Measurements from ENCODE around the gene ETV1. TPM values are rescaled to one million over a fixed set of nuclear protein-coding genes. Genes with fewer than 3 reads are reported as not detected.

The ETV1 gene
- total RNA-seq, 4 donors from 2014 or later = 2.0 to 32.9 (median 3.0) TPM; not detected in 1

DNA sequence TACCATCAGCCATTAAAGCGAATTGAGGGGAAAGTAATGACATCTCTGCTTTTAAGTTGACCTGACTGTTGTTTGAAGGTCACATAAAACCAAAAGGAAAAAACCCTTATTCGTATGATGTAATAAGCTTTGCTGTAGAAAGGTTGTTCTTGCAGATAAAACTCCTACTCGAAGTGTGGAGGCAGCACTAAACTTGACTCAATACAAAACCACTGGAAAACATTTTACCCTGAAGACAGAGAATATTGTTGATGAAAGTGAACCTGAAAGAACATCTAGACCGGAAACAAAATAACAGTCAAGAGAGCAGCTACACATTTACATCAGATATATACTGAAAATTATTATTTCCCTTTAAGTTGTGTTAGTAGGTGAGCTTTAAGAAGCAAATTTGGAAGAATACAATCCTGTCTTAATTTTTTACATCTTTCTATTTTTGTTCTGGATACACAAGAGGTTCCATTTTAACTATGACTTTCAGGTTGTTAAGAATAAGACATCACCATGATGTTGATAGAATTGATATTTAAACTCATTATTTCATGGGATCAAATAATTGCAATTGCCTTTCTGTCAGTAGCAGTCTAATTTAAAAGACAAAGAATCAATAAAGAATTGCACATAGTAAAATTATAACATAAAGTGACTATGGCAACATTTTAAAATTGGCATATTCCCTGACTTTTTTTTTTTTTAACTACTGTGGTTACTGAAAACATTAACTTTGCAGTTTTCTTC lies 6.4 kb downstream of the ETV1 start:
- peaks cover 3 to 20% (median 14%) of the 10 kb centered on the region in 4 donors for H3K4me1 ChIP-seq
- H3K36me3 ChIP-seq = no peaks in the 10 kb centered on the region
- no peak for DNase-seq
- H3K9me3 ChIP-seq = no peaks in the 10 kb centered on the region
- WGBS, 2 donors (ENCODE audit: low coverage in 1 of 2) = 67 to 73% methylated on average over 4 of the region's 4 CpGs
- in situ Hi-C loops (cut with MboI; ENCODE audit: low pct_ligation_motif_present in 1 of 4, low pct_unique_long_range_greater_than_20kb in 1 of 4, low sequenced_read_pairs in 3 of 4) = no loop called here
- intact Hi-C loops (cut with DNase I; ENCODE audit: low total_unique reads) = no loop called here
- H3K27me3 ChIP-seq = peaks cover 3% of the 10 kb centered on the region
- H3K4me3 ChIP-seq = no peak overlapping the region
- H3K27ac ChIP-seq = no peak overlapping the region
- no peak for TF ChIP-seq POLR2AphosphoS5 (IDR thresholded peaks at IDR 0.05)
- no peak for TF ChIP-seq EP300 (IDR thresholded peaks at IDR 0.05; ENCODE audit: low read depth)
- TF ChIP-seq, protein P1, sequence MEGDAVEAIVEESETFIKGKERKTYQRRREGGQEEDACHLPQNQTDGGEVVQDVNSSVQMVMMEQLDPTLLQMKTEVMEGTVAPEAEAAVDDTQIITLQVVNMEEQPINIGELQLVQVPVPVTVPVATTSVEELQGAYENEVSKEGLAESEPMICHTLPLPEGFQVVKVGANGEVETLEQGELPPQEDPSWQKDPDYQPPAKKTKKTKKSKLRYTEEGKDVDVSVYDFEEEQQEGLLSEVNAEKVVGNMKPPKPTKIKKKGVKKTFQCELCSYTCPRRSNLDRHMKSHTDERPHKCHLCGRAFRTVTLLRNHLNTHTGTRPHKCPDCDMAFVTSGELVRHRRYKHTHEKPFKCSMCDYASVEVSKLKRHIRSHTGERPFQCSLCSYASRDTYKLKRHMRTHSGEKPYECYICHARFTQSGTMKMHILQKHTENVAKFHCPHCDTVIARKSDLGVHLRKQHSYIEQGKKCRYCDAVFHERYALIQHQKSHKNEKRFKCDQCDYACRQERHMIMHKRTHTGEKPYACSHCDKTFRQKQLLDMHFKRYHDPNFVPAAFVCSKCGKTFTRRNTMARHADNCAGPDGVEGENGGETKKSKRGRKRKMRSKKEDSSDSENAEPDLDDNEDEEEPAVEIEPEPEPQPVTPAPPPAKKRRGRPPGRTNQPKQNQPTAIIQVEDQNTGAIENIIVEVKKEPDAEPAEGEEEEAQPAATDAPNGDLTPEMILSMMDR (IDR thresholded peaks at IDR 0.05) = no peak
- TF ChIP-seq POLR2A (IDR thresholded peaks at IDR 0.05) = no peak

DNA sequence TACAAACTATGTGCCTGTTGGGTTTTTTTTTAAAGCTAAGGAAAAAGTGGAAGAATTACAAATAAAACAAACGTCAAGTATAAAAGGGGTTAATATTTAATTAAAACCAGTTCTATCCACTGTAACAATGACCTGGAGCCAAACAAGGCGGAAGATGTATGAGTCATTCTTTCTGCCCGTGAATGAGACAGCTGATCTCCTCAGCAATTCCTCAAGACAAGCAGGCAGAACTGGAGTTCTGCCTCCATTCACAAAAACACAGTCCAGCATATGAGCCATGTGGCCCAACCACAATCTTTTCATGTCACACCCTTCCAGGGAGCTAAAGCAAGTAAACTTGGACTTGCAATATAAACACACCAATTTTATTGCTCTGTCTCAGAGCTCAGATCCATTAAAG lies 8.4 kb downstream of the ETV1 start:
- intact Hi-C loops (cut with DNase I; ENCODE audit: low total_unique reads) = no loop called here
- no peak overlapping the region for H3K27ac ChIP-seq
- peak; percentile 63 for DNase-seq
- H3K4me1 ChIP-seq = peaks cover 3 to 20% (median 14%) of the 10 kb centered on the region in 4 donors
- H3K9me3 ChIP-seq = no peaks in the 10 kb centered on the region
- no peak overlapping the region for H3K4me3 ChIP-seq
- H3K36me3 ChIP-seq = no peaks in the 10 kb centered on the region
- in situ Hi-C loops (cut with MboI; ENCODE audit: low pct_ligation_motif_present in 1 of 4, low pct_unique_long_range_greater_than_20kb in 1 of 4, low sequenced_read_pairs in 3 of 4) = no loop called here
- WGBS, 2 donors (ENCODE audit: low coverage in 1 of 2) = 10 to 18% methylated on average over 3 of the region's 3 CpGs
- TF ChIP-seq POLR2A (IDR thresholded peaks at IDR 0.05) = no peak
- peak; percentile 38 to 69 (median 64) for TF ChIP-seq POLR2AphosphoS5 (IDR thresholded peaks at IDR 0.05)
- no peaks in the 10 kb centered on the region for H3K27me3 ChIP-seq

DNA sequence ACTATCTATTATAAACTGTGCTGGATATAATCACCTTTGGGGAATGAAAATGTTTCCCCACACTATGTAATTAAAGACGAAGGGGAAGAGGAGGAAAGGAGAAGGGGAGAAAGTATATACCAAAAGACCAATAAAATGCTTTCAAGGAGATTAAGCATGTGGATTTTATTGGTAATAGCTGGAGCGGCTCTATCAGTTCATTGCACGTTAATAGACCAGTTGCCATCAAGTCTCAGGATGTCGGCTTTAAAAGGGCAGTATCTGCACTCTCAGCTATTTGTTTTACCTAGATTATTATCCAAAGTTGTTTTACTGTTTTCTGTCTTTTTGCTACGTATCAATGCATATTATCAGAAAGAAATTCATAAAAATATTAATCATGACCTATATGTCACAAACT lies 9.0 kb downstream of the ETV1 start:
- no peak for DNase-seq
- in situ Hi-C loops (cut with MboI; ENCODE audit: low pct_ligation_motif_present in 1 of 4, low pct_unique_long_range_greater_than_20kb in 1 of 4, low sequenced_read_pairs in 3 of 4) = no loop called here
- no peak overlapping the region for H3K27ac ChIP-seq

GRCh38 chr7:13979671-13980435 lies 9.6 kb downstream of the ETV1 start:
- H3K36me3 ChIP-seq = no peaks in the 10 kb centered on the region
- H3K4me3 ChIP-seq = no peak overlapping the region
- H3K27me3 ChIP-seq = no peaks in the 10 kb centered on the region
- intact Hi-C loops (cut with DNase I; ENCODE audit: low total_unique reads) = no loop called here
- H3K9me3 ChIP-seq = no peaks in the 10 kb centered on the region
- no peak for DNase-seq
- peaks cover 3 to 20% (median 14%) of the 10 kb centered on the region in 4 donors for H3K4me1 ChIP-seq
- no peak overlapping the region for H3K27ac ChIP-seq
- TF ChIP-seq EP300 (IDR thresholded peaks at IDR 0.05; ENCODE audit: low read depth) = no peak
- TF ChIP-seq POLR2AphosphoS5 (IDR thresholded peaks at IDR 0.05) = no peak
- TF ChIP-seq POLR2A (IDR thresholded peaks at IDR 0.05) = no peak
- TF ChIP-seq, protein P1 (IDR thresholded peaks at IDR 0.05) = no peak
- 45 to 55% methylated on average over 5 of the region's 5 CpGs for WGBS, 2 donors (ENCODE audit: low coverage in 1 of 2)
- in situ Hi-C loops (cut with MboI; ENCODE audit: low pct_ligation_motif_present in 1 of 4, low pct_unique_long_range_greater_than_20kb in 1 of 4, low sequenced_read_pairs in 3 of 4) = no loop called here

More for the DNA sequence above, 9.0 kb downstream of the ETV1 start:
- intact Hi-C loops (cut with DNase I; ENCODE audit: low total_unique reads) = no loop called here
- peaks cover 3 to 20% (median 14%) of the 10 kb centered on the region in 4 donors for H3K4me1 ChIP-seq
- H3K36me3 ChIP-seq = no peaks in the 10 kb centered on the region
- 29 to 40% methylated on average over 5 of the region's 5 CpGs for WGBS, 2 donors (ENCODE audit: low coverage in 1 of 2)
- H3K4me3 ChIP-seq = no peak overlapping the region
- no peak for TF ChIP-seq EP300 (IDR thresholded peaks at IDR 0.05; ENCODE audit: low read depth)
- TF ChIP-seq POLR2A (IDR thresholded peaks at IDR 0.05) = no peak
- no peak for TF ChIP-seq POLR2AphosphoS5 (IDR thresholded peaks at IDR 0.05)
- TF ChIP-seq, protein P1 (IDR thresholded peaks at IDR 0.05) = no peak
- no peaks in the 10 kb centered on the region for H3K9me3 ChIP-seq
- H3K27me3 ChIP-seq = no peaks in the 10 kb centered on the region
